ENCODE measurements around the gene B3GNT4. TPM values are rescaled to one million over a fixed set of nuclear protein-coding genes. Genes with fewer than 3 reads are reported as not detected.

The B3GNT4 gene
- total RNA-seq, 1 donor from 2014 or later = not detected

- intact Hi-C loops (cut with micrococcal nuclease) = no loop called here
- H3K27me3 ChIP-seq (ENCODE audit: low read depth) = peaks cover 22% of the 10 kb centered on the region
- peaks cover 69% of the 10 kb centered on the region for H3K36me3 ChIP-seq
- DNase-seq = no peak
- H3K4me1 ChIP-seq = peaks cover 13% of the 10 kb centered on the region
- H3K4me3 ChIP-seq = no peak overlapping the region
- H3K9me3 ChIP-seq (replicated peaks) = no peaks in the 10 kb centered on the region
- no peak overlapping the region for H3K27ac ChIP-seq (replicated peaks)
- TF ChIP-seq CTCF (IDR thresholded peaks at IDR 0.05; ENCODE audit: borderline replicate concordance) = no peak
These were observed 4.7 kb downstream of the B3GNT4 start for GRCh38 chr12:122208073-122208820.

- DNase-seq = no peak
- Histone ChIP-seq H3K27ac (replicated peaks) (no peak overlapping the region), H3K27me3 (ENCODE audit: low read depth) (no peaks in the 10 kb centered on the region), H3K36me3 (peaks cover 99% of the 10 kb centered on the region), H3K4me1 (no peaks in the 10 kb centered on the region), H3K9me3 (replicated peaks) (no peaks in the 10 kb centered on the region), H3K4me3 (no peak overlapping the region)
- no peak for TF ChIP-seq CTCF (IDR thresholded peaks at IDR 0.05; ENCODE audit: borderline replicate concordance)
- intact Hi-C loops (cut with micrococcal nuclease) = no loop called here
These were observed 12.3 kb downstream of the B3GNT4 start for GRCh38 chr12:122215771-122216170.

- DNase-seq = no peak
- intact Hi-C loops (cut with micrococcal nuclease) = no loop called here
- Histone ChIP-seq H3K4me3 (no peak overlapping the region), H3K4me1 (no peaks in the 10 kb centered on the region), H3K27ac (replicated peaks) (no peak overlapping the region), H3K9me3 (replicated peaks) (no peaks in the 10 kb centered on the region), H3K27me3 (ENCODE audit: low read depth) (no peaks in the 10 kb centered on the region), H3K36me3 (peaks cover 99% of the 10 kb centered on the region)
- TF ChIP-seq CTCF (IDR thresholded peaks at IDR 0.05; ENCODE audit: borderline replicate concordance) = no peak
These were observed 12.9 kb downstream of the B3GNT4 start for GRCh38 chr12:122216445-122216844.

GRCh38 chr12:122225683-122226365 lies 22.3 kb downstream of the B3GNT4 start, which contains the start of gene DIABLO:
TSS of gene DIABLO (minus strand) at chr12:122226052. CDS start at chr12:122226014, 38 bp downstream.
- Histone ChIP-seq H3K4me1 (peaks cover 41% of the 10 kb centered on the region), H3K36me3 (peaks cover 40% of the 10 kb centered on the region), H3K9me3 (replicated peaks) (no peaks in the 10 kb centered on the region), H3K27ac (replicated peaks) (peak within 1 kb of the TSS; percentile 92), H3K4me3 (peak within 1 kb of the TSS; percentile 79), H3K27me3 (ENCODE audit: low read depth) (no peaks in the 10 kb centered on the region)
- no peak for TF ChIP-seq CTCF (IDR thresholded peaks at IDR 0.05; ENCODE audit: borderline replicate concordance)
- DNase-seq = peak; percentile 100
- intact Hi-C loops (cut with micrococcal nuclease) = no loop called here

GRCh38 chr12:122226366-122227125 lies 23.0 kb downstream of the B3GNT4 start:
- H3K27me3 ChIP-seq (ENCODE audit: low read depth) = no peaks in the 10 kb centered on the region
- peak overlapping the region; percentile 79 for H3K4me3 ChIP-seq
- intact Hi-C loops (cut with micrococcal nuclease) = no loop called here
- peaks cover 41% of the 10 kb centered on the region for H3K4me1 ChIP-seq
- TF ChIP-seq CTCF (IDR thresholded peaks at IDR 0.05; ENCODE audit: borderline replicate concordance) = no peak
- peak overlapping the region; percentile 51 for H3K27ac ChIP-seq (replicated peaks)
- DNase-seq = no peak
- H3K36me3 ChIP-seq = peaks cover 40% of the 10 kb centered on the region
- no peaks in the 10 kb centered on the region for H3K9me3 ChIP-seq (replicated peaks)
